Measurements from ENCODE around the gene NCK1.
"Not testable (repeated sequence)": the region's sequence is repeated elsewhere in the genome, so short reads cannot be mapped to it uniquely, and the experiment has no call there.

Gene NCK1

DNA sequence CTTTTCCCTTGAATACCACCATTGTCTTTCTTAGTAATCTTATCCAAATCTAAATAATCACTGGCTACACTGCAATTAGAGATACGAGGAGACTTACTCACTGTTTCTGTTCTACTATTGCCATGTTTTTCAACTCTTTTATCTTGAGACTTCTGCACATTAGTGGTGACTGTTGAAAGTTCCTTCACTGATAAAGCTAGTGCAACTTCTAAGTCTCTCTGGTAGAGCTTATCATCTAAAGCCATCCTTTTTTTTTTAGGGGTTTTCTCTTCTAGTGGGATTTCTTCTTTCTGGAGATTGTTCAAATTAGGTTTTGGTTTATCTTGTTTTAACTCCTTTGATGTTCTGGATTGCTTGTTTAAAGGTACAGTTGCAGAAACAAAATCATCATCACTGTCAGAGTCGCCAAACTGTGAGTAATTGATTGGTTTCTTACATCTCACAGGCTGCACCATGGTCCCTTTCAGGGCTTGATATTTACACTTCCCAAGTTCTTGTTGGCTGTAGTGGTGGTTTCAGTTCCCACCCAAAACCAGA lies 37.7 kb downstream of the NCK1 start:
- H3K4me1 ChIP-seq (ENCODE audit: insufficient read depth, low read length) = peaks cover 34% of the 10 kb centered on the region
- no peak overlapping the region for H3K4me3 ChIP-seq (ENCODE audit: low read length)
- H3K27ac ChIP-seq (ENCODE audit: low read length) = no peak overlapping the region
- no peaks in the 10 kb centered on the region for H3K9me3 ChIP-seq (ENCODE audit: insufficient read depth, low read depth, low read length)
- no peaks in the 10 kb centered on the region for H3K27me3 ChIP-seq (ENCODE audit: insufficient read depth, low read length)
- no peak overlapping the region for H3K9ac ChIP-seq (ENCODE audit: low read depth, low read length)
- H3K36me3 ChIP-seq (ENCODE audit: insufficient read depth, low read depth, low read length) = 0 out of 2 replicates have a peak, but pooled peaks cover 5% of the 10 kb centered on the region

DNA sequence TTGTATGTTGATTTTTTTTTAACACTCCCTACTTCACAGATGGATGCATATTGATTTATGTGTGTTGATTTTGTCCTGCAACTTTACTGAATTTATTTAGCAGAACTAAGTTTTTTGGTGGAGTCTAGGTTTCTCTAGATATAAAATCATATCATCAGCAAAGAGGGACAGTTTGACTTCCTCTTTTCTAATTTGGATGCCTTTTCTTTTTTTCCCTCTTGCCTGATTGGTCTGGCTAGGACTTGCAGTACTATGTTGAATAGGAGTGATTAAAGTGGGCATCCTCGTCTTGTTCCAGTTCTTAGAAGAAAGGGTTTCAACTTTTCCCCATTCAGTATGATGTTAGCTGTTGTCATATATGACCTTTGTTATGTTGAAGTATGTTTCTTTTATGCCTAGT lies 38.7 kb downstream of the NCK1 start:
- H3K36me3 ChIP-seq (ENCODE audit: insufficient read depth, low read depth, low read length); H3K27me3 ChIP-seq (ENCODE audit: insufficient read depth, low read length); H3K27ac ChIP-seq (ENCODE audit: low read length): not testable (repeated sequence)

DNA sequence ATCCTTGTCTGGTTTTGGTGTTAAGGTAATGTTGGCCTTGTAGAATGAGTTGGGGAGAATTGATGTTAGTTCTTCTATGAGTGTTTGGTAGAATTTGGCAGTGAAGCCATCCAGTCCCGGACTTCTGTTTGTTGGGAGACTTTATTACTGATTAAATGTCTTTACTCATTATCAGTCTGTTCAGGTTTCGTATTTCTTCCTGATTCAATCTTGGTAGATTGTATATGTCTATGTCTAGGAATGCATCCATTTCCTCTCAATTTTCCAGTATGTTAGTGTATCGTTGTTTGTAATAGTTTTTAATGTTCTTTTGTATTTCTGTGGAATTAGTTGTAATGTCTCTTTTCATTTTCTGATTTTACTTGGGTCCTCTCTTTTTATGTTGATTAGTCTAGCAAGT lies 39.4 kb downstream of the NCK1 start:
- Histone ChIP-seq H3K36me3 (ENCODE audit: insufficient read depth, low read depth, low read length) (0 out of 2 replicates have a peak, but pooled peaks cover 2% of the 10 kb centered on the region), H3K27me3 (ENCODE audit: insufficient read depth, low read length) (no peaks in the 10 kb centered on the region), H3K9ac (ENCODE audit: low read depth, low read length) (peak overlapping the region; percentile 4; the same call in 1 of the 2 replicates), H3K4me1 (ENCODE audit: insufficient read depth, low read length) (peaks cover 34% of the 10 kb centered on the region), H3K27ac (ENCODE audit: low read length) (no peak overlapping the region), H3K9me3 (ENCODE audit: insufficient read depth, low read depth, low read length) (no peaks in the 10 kb centered on the region), H3K4me3 (ENCODE audit: low read length) (no peak overlapping the region)

More for the DNA sequence above, 38.7 kb downstream of the NCK1 start:
- peaks cover 34% of the 10 kb centered on the region for H3K4me1 ChIP-seq (ENCODE audit: insufficient read depth, low read length)
- H3K9me3 ChIP-seq (ENCODE audit: insufficient read depth, low read depth, low read length); H3K9ac ChIP-seq (ENCODE audit: low read depth, low read length); H3K4me3 ChIP-seq (ENCODE audit: low read length): not testable (repeated sequence)

DNA sequence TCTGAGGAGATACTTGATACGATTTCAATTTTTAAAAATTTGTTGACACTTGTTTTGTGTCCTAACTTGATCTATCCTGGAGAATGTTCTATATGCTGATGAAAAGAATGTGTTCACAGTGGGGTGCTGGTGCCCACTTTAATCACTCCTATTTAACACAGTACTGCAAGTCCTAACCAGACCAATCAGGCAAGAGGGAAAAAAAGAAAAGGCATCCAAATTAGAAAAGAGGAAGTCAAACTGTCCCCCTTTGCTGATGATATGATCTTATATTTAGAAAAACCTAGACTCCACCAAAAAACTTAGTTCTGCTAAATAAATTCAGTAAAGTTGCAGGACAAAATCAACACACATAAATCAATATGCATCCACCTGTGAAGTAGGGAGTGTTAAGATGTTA lies 40.5 kb downstream of the NCK1 start:
- not testable (repeated sequence) for H3K36me3 ChIP-seq (ENCODE audit: insufficient read depth, low read depth, low read length); H3K27me3 ChIP-seq (ENCODE audit: insufficient read depth, low read length); H3K4me3 ChIP-seq (ENCODE audit: low read length); H3K9ac ChIP-seq (ENCODE audit: low read depth, low read length); H3K9me3 ChIP-seq (ENCODE audit: insufficient read depth, low read depth, low read length); H3K27ac ChIP-seq (ENCODE audit: low read length)
- peaks cover 30% of the 10 kb centered on the region for H3K4me1 ChIP-seq (ENCODE audit: insufficient read depth, low read length)

DNA sequence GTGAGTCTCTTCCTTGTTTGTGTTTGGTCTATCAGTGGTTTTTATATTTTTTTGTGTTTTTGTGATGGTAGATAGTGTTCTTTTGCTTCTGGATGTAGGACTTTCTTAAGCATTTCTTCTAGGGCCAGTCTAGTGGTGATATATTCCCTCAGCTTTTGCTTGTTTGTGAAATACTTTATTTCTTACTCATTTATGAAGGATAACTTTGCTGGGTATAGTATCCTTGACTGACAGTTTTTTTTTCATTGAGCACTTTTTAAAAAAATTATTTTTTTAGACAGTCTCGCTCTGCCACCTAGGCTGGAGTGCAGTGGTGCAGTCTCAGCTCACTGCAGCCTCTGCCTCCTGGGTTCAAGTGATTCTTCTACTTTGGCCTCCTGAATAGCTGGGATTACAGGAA lies 41.9 kb downstream of the NCK1 start:
- Histone ChIP-seq H3K4me1 (ENCODE audit: insufficient read depth, low read length) (peaks cover 24% of the 10 kb centered on the region), H3K36me3 (ENCODE audit: insufficient read depth, low read depth, low read length) (no peaks in the 10 kb centered on the region), H3K4me3 (ENCODE audit: low read length) (no peak overlapping the region)

DNA sequence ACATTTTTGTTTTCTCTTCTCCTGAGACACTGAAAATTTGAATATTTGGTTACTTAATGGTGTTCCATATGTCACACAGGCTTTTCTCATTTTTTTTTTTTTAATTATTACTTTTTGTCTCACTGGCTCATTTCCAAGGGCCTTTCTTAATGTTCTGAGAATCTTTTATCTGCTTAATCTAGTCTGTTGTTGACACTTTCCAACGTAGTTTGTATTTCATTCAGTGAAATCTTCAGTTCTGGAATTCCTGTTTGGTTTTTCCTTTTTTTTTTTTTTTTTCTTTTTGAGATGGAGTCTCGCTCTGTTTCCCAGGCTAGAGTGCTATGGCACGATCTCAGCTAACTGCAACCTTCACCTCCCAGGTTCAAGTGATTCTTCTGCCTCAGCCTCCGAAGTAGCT lies 42.7 kb downstream of the NCK1 start:
- no peak overlapping the region for H3K4me3 ChIP-seq (ENCODE audit: low read length)
- no peaks in the 10 kb centered on the region for H3K36me3 ChIP-seq (ENCODE audit: insufficient read depth, low read depth, low read length)
- no peak overlapping the region for H3K9ac ChIP-seq (ENCODE audit: low read depth, low read length)
- H3K27me3 ChIP-seq (ENCODE audit: insufficient read depth, low read length) = no peaks in the 10 kb centered on the region
- no peak overlapping the region for H3K27ac ChIP-seq (ENCODE audit: low read length)
- H3K4me1 ChIP-seq (ENCODE audit: insufficient read depth, low read length) = peaks cover 17% of the 10 kb centered on the region
- no peaks in the 10 kb centered on the region for H3K9me3 ChIP-seq (ENCODE audit: insufficient read depth, low read depth, low read length)

More for the DNA sequence above, 41.9 kb downstream of the NCK1 start:
- Histone ChIP-seq H3K9me3 (ENCODE audit: insufficient read depth, low read depth, low read length) (no peaks in the 10 kb centered on the region), H3K27ac (ENCODE audit: low read length) (no peak overlapping the region), H3K9ac (ENCODE audit: low read depth, low read length) (no peak overlapping the region), H3K27me3 (ENCODE audit: insufficient read depth, low read length) (no peaks in the 10 kb centered on the region)

DNA sequence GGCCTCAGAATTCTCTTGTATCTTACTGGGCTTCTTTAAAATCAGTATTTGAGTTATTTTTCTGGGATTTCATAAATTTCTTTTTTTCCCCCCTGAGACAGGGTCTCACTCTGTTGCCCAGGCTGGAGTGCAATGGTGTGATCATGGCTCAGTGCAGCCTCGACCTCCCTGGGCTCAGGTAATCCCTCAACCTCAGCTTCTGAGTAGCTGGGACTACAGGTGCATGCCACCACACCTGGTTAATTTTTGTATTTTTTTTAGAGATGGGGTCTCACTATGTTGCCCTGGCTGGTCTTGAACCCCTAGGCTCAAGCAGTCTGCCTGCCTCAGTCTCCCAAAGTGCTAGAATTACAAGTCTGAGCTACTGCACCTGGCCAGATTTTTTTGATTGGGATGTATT lies 43.5 kb downstream of the NCK1 start:
- no peak overlapping the region for H3K27ac ChIP-seq (ENCODE audit: low read length)
- no peaks in the 10 kb centered on the region for H3K27me3 ChIP-seq (ENCODE audit: insufficient read depth, low read length)
- H3K4me3 ChIP-seq (ENCODE audit: low read length) = no peak overlapping the region
- H3K9ac ChIP-seq (ENCODE audit: low read depth, low read length) = no peak overlapping the region
- H3K4me1 ChIP-seq (ENCODE audit: insufficient read depth, low read length) = peaks cover 15% of the 10 kb centered on the region
- no peaks in the 10 kb centered on the region for H3K36me3 ChIP-seq (ENCODE audit: insufficient read depth, low read depth, low read length)
- H3K9me3 ChIP-seq (ENCODE audit: insufficient read depth, low read depth, low read length) = no peaks in the 10 kb centered on the region

DNA sequence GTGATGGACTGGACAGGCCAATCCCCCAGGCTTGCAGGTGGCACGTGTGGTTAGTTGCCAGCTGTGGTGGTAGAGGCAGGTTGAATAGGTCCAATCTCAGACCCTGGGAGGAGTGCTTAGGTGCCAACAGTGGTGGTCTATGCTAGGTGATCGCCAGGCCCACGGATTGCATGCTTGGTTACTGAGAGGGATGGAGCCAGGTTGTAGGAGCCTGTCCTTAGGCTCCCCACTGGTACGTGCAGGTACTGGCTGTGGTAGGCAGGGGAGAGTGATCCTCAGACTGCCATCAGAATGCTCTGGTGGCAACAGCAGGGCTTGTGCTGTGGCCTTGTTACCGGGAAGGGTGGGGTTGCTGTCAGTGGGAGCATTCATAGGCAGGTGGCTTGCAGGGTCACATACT lies 44.7 kb downstream of the NCK1 start:
- no peaks in the 10 kb centered on the region for H3K9me3 ChIP-seq (ENCODE audit: insufficient read depth, low read depth, low read length)
- H3K4me3 ChIP-seq (ENCODE audit: low read length) = no peak overlapping the region
- no peaks in the 10 kb centered on the region for H3K36me3 ChIP-seq (ENCODE audit: insufficient read depth, low read depth, low read length)
- H3K27ac ChIP-seq (ENCODE audit: low read length) = no peak overlapping the region
- no peaks in the 10 kb centered on the region for H3K27me3 ChIP-seq (ENCODE audit: insufficient read depth, low read length)
- H3K9ac ChIP-seq (ENCODE audit: low read depth, low read length) = no peak overlapping the region
- peaks cover 5% of the 10 kb centered on the region; the same call in 1 of the 2 replicates for H3K4me1 ChIP-seq (ENCODE audit: insufficient read depth, low read length)

DNA sequence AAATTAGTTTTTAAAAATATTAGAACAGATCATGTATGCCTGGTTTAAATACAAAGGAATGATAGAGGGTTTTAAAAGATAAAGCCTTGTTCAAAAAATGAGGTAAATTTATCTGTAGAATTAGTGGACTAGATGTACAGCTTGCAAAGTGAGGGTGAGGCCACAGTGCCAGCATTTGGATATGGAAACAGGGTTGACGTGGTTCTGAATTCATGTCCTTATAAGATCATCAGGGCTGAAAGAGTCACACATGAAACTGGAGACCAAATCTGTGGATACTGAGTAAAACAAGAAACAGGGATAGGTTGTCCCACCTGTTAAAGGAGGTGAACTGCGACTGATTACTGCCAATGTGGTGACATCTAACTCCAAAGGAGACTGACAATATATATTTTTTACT lies 46.3 kb downstream of the NCK1 start:
- no peaks in the 10 kb centered on the region for H3K36me3 ChIP-seq (ENCODE audit: insufficient read depth, low read depth, low read length)
- no peak overlapping the region for H3K4me3 ChIP-seq (ENCODE audit: low read length)
- no peaks in the 10 kb centered on the region for H3K9me3 ChIP-seq (ENCODE audit: insufficient read depth, low read depth, low read length)
- no peak overlapping the region for H3K27ac ChIP-seq (ENCODE audit: low read length)
- H3K9ac ChIP-seq (ENCODE audit: low read depth, low read length) = no peak overlapping the region
- H3K4me1 ChIP-seq (ENCODE audit: insufficient read depth, low read length) = no peaks in the 10 kb centered on the region
- H3K27me3 ChIP-seq (ENCODE audit: insufficient read depth, low read length) = no peaks in the 10 kb centered on the region

DNA sequence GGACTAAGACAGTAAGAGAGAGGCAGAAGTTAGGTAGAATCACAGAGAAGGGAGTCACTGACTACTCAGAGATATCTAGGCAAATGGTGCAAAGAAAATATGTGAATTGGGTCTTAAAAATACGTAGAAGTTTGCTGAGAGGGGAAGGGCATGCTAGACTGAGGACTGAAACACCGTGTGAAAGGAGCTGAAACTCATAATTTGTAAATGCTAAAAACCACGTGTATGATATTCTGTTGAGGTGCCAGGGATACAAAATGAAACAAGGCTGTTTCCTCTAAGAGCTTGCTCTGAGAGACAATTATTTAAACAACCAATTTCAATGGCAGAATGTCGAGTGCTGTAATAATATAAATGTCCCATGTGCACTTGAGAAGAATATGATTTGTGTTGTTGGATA lies 47.2 kb downstream of the NCK1 start:
- Histone ChIP-seq H3K27me3 (ENCODE audit: insufficient read depth, low read length) (no peaks in the 10 kb centered on the region), H3K36me3 (ENCODE audit: insufficient read depth, low read depth, low read length) (no peaks in the 10 kb centered on the region)

DNA sequence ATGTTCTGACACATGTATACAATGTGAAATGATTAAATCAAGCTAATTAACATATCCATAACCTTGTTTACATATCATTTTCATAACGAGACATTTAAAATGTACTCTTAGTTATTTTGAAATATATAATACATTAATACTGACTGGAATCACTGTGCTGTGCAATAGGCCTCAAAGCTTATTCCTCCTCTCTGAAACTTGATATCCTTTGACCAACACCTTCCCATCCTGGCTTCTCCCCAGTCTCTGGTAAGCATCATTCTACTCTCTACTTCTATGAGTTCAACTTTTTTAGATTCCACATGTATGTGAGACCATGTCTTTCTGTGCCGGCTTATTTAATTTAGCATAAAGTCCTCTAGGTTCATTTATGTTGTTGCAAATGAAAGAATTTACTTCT lies 48.7 kb downstream of the NCK1 start:
- H3K9ac ChIP-seq (ENCODE audit: low read depth, low read length) = no peak overlapping the region
- no peak overlapping the region for H3K4me3 ChIP-seq (ENCODE audit: low read length)
- no peaks in the 10 kb centered on the region for H3K27me3 ChIP-seq (ENCODE audit: insufficient read depth, low read length)
- no peak overlapping the region for H3K27ac ChIP-seq (ENCODE audit: low read length)
- no peaks in the 10 kb centered on the region for H3K9me3 ChIP-seq (ENCODE audit: insufficient read depth, low read depth, low read length)
- H3K4me1 ChIP-seq (ENCODE audit: insufficient read depth, low read length) = peaks cover 5% of the 10 kb centered on the region; the same call in 1 of the 2 replicates
- H3K36me3 ChIP-seq (ENCODE audit: insufficient read depth, low read depth, low read length) = no peaks in the 10 kb centered on the region

More for the DNA sequence above, 47.2 kb downstream of the NCK1 start:
- Histone ChIP-seq H3K9ac (ENCODE audit: low read depth, low read length) (no peak overlapping the region), H3K4me1 (ENCODE audit: insufficient read depth, low read length) (peaks cover 1% of the 10 kb centered on the region; the same call in 1 of the 2 replicates), H3K4me3 (ENCODE audit: low read length) (no peak overlapping the region), H3K9me3 (ENCODE audit: insufficient read depth, low read depth, low read length) (no peaks in the 10 kb centered on the region), H3K27ac (ENCODE audit: low read length) (no peak overlapping the region)

DNA sequence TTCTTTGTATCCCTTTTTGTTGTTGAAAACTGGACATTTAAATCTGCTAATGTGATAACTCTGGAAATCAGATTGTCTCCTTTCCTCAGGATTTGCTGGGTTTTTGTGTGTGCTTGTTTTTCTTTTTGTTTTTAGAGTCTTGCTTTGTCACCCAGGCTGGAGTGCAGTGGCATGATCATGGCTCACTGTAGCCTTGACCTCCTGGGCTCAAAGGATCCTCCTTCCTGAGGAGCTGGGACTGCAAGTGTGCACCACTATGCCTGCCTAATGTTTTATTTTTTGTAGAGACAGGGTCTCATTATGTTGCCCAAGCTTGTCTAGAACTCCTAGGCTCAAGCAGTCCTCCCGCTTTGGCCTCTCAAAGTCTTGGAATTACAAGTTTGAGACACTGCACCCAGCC lies 51.2 kb downstream of the NCK1 start:
- H3K9ac ChIP-seq (ENCODE audit: low read depth, low read length) = no peak overlapping the region
- H3K36me3 ChIP-seq (ENCODE audit: insufficient read depth, low read depth, low read length) = no peaks in the 10 kb centered on the region
- no peak overlapping the region for H3K27ac ChIP-seq (ENCODE audit: low read length)
- H3K4me1 ChIP-seq (ENCODE audit: insufficient read depth, low read length) = peaks cover 5% of the 10 kb centered on the region; the same call in 1 of the 2 replicates
- H3K27me3 ChIP-seq (ENCODE audit: insufficient read depth, low read length) = no peaks in the 10 kb centered on the region
- no peak overlapping the region for H3K4me3 ChIP-seq (ENCODE audit: low read length)
- no peaks in the 10 kb centered on the region for H3K9me3 ChIP-seq (ENCODE audit: insufficient read depth, low read depth, low read length)

Measured in iPS-20b (cell line).